ENCODE measurements around the gene AMFR. TPM values are rescaled to one million over a fixed set of nuclear protein-coding genes. Genes with fewer than 3 reads are reported as not detected.

The AMFR gene
- total RNA-seq, 1 donor from 2014 or later, result 57.1 TPM

DNA sequence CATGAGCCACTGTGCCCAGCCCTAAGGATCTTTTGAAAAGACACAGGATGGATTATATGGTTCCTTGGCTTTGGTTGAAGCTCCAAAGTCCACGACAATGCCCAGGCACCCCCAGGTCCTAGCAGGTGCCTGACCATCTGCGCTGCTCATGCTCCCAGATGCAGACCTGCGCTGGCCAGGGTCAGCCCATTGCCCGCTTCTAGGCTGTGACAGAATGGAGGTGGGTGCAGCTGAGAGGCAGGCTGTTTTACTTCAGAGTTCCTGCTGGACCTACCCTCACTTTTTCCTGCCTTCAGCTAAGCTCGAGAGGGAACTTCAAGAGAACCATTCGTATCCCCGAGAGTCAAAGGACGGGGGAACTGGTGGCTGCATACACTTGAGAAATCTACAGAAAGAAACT is 60.5 kb downstream of the AMFR start:
- intact Hi-C loops (cut with micrococcal nuclease), result no loop called here

GRCh38 chr16:56363781-56364565 is 61.4 kb downstream of the AMFR start:
- intact Hi-C loops (cut with micrococcal nuclease), result no loop called here

- intact Hi-C loops (cut with micrococcal nuclease), result no loop called here
Measured at GRCh38 chr16:56363181-56363716, 62.1 kb downstream of the AMFR start.

DNA sequence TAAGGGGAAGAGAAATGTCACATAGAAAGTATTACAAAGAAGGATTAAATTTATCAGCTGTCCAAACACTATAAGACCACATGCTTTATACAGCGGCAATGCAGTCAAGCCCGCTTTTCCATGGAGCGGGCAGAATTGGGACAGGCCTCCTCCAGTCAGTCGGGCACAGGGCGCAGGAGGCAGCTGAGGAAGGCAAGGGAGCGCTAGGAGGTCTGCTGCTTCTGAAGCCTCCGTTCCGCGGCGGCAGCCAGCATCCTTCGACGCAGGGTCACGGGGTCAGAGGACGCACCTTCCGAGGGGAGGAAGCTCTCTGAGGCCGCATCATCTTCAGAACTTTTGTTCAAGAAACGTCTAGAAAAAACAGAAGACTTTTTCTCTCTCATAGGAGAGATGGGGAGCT is 62.6 kb downstream of the AMFR start:
- intact Hi-C loops (cut with micrococcal nuclease), result no loop called here

DNA sequence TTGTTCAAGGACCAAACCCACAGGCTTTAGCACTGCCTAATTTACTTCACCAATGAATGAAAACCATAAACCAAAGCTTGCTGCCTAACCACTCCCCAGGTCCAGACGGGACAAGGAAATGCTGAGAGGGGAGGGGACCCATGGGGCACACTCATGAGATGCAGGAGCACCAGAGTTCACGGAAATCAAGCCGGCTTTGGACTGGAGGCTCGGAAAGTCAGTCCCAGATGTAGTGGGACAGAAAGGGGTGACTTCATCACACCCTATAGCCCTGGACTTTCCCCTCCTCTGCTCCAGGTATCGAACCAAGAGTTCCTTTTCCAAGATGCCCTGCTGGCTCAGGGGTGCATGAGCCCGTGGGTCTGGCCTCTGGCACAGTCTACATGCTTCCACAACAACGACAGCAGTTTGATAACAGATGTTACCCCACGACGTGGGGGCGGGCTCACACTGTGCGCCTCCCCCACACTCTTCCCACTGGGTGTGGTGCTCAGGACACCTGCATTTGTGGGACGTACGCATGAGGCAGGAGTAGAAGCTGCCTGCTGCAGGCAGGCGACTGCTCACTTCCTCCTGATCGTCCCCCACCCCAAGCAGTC is 63.2 kb downstream of the AMFR start:
- intact Hi-C loops (cut with micrococcal nuclease), result no loop called here

- intact Hi-C loops (cut with micrococcal nuclease), result no loop called here
Measured at GRCh38 chr16:56360117-56361008, 65.0 kb downstream of the AMFR start.

- intact Hi-C loops (cut with micrococcal nuclease), result loop anchor here (2.0 kb wide), 1 partner anchor 155 kb away; no protein-coding TSS in a partner anchor
Measured at GRCh38 chr16:56357765-56358322, 67.5 kb downstream of the AMFR start.

DNA sequence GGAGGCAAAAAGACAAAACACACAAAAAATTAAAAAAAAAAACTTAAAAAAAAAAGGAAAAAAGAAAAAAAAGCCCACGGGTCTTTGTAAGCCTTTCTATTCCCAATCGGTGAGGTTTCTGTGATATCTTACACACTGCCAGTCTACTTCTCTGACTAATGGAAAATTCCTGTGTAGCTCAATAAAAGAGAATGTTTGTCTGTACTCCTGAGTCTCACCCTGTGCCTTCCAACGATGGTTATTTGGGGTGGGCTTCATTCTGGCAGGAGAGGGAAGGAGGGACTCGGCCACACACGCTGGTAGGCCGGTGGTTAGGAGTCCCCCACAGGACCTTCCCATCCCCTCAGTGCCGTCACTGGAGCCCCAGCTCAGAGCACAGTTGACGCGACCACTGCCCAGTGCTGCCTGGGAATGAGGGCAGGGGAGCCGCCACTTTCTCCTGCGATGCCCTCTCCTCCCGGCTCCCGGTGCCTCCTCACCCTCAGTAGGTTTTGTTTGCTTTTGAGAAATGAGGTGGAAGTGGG is 68.0 kb downstream of the AMFR start:
- intact Hi-C loops (cut with micrococcal nuclease), result loop anchor here (2.0 kb wide), 1 partner anchor 155 kb away; no protein-coding TSS in a partner anchor

- intact Hi-C loops (cut with micrococcal nuclease), result loop anchor here (1.0 to 2.0 kb wide), 4 partner anchors 69 to 346 kb away; partner anchors contain the start of genes AMFR, NUDT21 and OGFOD1
Measured at GRCh38 chr16:56356276-56357240, 68.8 kb downstream of the AMFR start.

DNA sequence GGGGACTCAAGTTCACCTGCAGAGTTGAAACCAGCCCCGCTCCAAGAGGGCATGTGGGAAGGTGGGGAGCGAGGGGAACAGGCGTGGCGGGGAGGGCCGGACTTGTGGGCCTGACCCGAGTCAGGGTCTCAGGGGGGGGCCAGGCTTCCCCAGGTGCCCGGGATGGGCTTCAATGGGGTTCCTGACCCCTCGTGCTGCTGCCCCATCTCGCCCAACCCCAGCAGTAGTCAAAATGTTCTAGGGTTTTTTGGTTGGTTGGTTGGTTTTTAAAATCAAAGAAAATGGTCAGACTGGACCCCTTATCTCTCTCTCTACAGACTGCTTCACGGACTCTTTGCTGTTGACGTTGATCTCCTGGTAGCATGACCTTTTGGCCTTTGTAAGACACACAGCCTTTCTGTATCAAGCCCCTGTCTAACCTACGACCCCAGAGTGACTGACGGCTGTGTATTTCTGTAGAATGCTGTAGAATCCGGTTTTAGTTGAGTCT is 69.5 kb downstream of the AMFR start:
- intact Hi-C loops (cut with micrococcal nuclease), result loop anchor here (1.0 to 2.0 kb wide), 4 partner anchors 69 to 346 kb away; partner anchors contain the start of genes AMFR, NUDT21 and OGFOD1

GRCh38 chr16:56355221-56355620 is 70.1 kb downstream of the AMFR start:
- intact Hi-C loops (cut with micrococcal nuclease), result no loop called here

DNA sequence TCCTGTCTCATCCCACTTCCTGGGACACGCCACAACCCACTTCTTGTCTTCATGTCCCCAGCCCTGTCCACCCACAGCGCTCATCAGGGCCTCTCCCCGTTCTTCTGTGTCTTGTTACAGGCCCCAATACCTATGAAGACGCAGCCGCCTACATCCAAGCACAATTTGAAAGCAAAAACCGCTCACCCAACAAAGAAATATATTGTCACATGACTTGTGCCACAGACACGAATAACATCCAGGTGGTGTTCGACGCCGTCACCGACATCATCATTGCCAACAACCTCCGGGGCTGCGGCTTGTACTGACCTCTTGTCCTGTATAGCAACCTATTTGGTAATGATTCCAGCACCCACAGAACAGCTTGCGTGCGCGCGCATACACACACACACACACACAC is 70.6 kb downstream of the AMFR start:
- intact Hi-C loops (cut with micrococcal nuclease), result no loop called here

- intact Hi-C loops (cut with micrococcal nuclease), result no loop called here
Measured at GRCh38 chr16:56354016-56354415, 71.3 kb downstream of the AMFR start.

DNA sequence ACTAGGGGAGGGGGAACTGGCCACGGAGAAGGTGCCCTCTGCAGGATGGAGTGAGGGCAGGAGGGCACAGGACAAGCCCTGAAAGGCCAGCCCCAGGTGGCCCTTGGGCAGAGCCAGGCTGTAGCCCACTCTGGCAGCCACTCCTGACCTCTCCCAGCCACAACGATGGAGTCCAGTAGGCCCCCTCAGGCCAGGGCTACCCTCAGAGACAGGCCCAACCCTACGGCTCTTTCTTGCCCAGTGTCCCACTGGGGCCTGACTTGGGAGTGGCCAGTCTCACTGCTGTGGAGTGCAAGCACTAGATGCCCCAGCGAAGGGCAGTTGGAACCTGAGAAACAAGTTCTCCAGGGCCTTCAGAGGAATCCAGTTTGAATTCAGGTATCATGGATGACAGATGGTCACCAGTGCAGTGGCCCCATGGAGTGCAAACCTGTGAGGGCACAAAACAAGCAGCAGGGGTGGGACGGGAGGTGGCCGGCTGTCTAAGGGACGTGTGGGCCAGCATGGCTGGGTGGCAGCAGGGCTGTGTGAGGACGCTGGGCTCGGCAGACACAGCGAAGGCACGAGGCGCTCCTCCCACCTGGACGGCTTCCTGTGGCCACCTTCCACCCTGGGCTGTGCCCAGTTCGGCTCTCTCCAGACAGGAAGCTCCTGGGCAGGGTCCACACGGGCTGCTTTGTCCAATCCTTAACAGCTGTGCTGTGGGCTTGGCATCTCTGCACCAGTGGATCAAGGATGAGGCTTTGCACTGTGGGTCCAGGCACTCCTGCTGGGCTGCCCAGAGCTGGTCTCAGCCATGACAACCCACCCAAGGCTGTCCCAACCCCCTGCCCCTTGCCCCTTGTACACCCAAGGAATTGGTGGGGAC is 72.1 kb downstream of the AMFR start:
- intact Hi-C loops (cut with micrococcal nuclease), result no loop called here

DNA sequence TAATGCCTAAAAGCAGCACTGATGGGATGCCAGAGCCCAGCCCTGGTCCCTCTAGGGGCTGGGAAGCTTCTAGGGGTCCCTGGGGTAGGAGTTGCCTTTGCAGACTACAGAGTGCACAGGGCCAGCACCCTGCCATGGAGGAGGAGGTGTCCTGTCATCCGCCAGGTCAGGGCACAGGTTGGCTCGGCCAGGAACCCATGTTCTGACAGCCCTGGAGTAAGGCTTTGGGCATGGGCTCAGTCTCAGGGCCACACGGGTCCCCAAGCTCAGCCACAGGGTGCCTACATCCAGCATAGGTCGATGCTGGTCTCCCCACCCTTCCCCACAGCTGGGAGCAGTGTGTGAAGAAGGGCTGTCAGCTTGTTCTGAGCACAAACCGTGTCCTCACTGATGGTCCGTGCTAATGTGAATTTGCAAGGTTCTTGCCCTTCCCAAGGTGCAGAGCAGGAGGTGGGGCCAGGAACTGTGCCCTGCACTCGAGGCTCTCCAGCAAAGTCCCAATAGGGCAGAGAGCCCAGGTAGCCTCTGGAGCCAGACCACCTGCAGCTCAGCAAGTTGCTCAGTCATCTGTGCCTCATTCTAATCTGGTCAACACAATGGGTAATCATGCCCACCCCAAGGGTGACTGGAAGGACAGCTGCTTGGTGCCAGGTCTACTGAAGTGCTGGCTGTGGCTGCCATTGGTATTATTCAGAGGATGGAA is 72.8 kb downstream of the AMFR start:
- intact Hi-C loops (cut with micrococcal nuclease), result no loop called here

GRCh38 chr16:56351481-56351880 is 73.9 kb downstream of the AMFR start:
- intact Hi-C loops (cut with micrococcal nuclease), result no loop called here

GRCh38 chr16:56350491-56351405 is 74.6 kb downstream of the AMFR start:
- intact Hi-C loops (cut with micrococcal nuclease), result no loop called here

All from T-helper 2 cell treated with Interferon-gamma antibody and Interleukin-4, amounts not matched to agents 100 ng/mL and 5 ng/mL, for 36 hours (primary cell).